Astrocyte (in vitro differentiated cells and primary cell): ENCODE results near the gene CTNNBIP1. TPM values are rescaled to one million over a fixed set of nuclear protein-coding genes. Genes with fewer than 3 reads are reported as not detected.

Experiments used
- DNase-seq: peaks from one replicate; pipeline ENCODE4 v3.0.0-alpha.2; 2010; ENCODE audit warnings: low read depth
- FAIRE-seq: peaks from 2 replicates; lab custom pipeline; 2011; peaks lifted over from hg19 to GRCh38; lab: Jason Lieb, UNC
- H2AFZ ChIP-seq: 2 replicates; pipeline ENCODE4 v1.6.0; 2012; ENCODE audit warnings: low read depth, low read length, inconsistent platforms
- H3K27ac ChIP-seq: 2 replicates; pipeline ENCODE4 v1.5.1; 2011; ENCODE audit warnings: low read depth, low read length, inconsistent platforms
- H3K27me3 ChIP-seq: 2 replicates; pipeline ENCODE4 v1.6.0; 2011; ENCODE audit warnings: low read length, inconsistent platforms; ENCODE audit not compliant: insufficient read depth
- H3K36me3 ChIP-seq: 2 replicates; pipeline ENCODE4 v1.5.1; 2011; ENCODE audit warnings: low read length, inconsistent platforms; ENCODE audit not compliant: insufficient read depth
- H3K4me1 ChIP-seq: 2 replicates; pipeline ENCODE4 v1.5.1; 2011; ENCODE audit warnings: low read length, inconsistent platforms; ENCODE audit not compliant: insufficient read depth
- H3K4me2 ChIP-seq: 2 replicates; pipeline ENCODE4 v1.6.0; 2012; ENCODE audit warnings: low read length, inconsistent platforms
- H3K4me3 ChIP-seq: 2 replicates; pipeline ENCODE4 v1.5.1; 2011; ENCODE audit warnings: low read depth, mild to moderate bottlenecking, low read length, inconsistent platforms; ENCODE audit not compliant: insufficient read depth
- H3K79me2 ChIP-seq: 2 replicates; pipeline ENCODE4 v1.6.0; 2012; ENCODE audit warnings: mild to moderate bottlenecking, low read length, inconsistent platforms; ENCODE audit not compliant: insufficient read depth
- H3K9ac ChIP-seq: 2 replicates; pipeline ENCODE4 v1.6.0; 2012; ENCODE audit warnings: mild to moderate bottlenecking, low read length, inconsistent platforms
- H3K9me3 ChIP-seq: 2 replicates; pipeline ENCODE4 v1.5.1; 2012; ENCODE audit warnings: low read depth, mild to moderate bottlenecking, low read length, inconsistent platforms; ENCODE audit not compliant: insufficient read depth
- H4K20me1 ChIP-seq: 2 replicates; pipeline ENCODE4 v1.6.0; 2012; ENCODE audit warnings: low read length, inconsistent platforms; ENCODE audit not compliant: insufficient read depth
- H3K27ac Mint-ChIP-seq: one replicate; pipeline ENCODE4 v1.8.0; 2021; ENCODE audit warnings: mild to moderate bottlenecking, mixed read lengths; ENCODE audit not compliant: unreplicated experiment
- H3K27me3 Mint-ChIP-seq: one replicate; pipeline ENCODE4 v1.8.0; 2021; ENCODE audit warnings: low read depth, mixed read lengths; ENCODE audit not compliant: unreplicated experiment
- H3K36me3 Mint-ChIP-seq: one replicate; pipeline ENCODE4 v1.8.0; 2021; ENCODE audit warnings: low read depth, mixed read lengths; ENCODE audit not compliant: unreplicated experiment
- H3K4me1 Mint-ChIP-seq: one replicate; pipeline ENCODE4 v1.8.0; 2021; ENCODE audit warnings: low read depth, mixed read lengths; ENCODE audit not compliant: unreplicated experiment
- H3K4me3 Mint-ChIP-seq: one replicate; pipeline ENCODE4 v1.8.0; 2021; ENCODE audit warnings: mild to moderate bottlenecking, moderate library complexity, mixed read lengths; ENCODE audit not compliant: unreplicated experiment
- H3K9me3 Mint-ChIP-seq: one replicate; pipeline ENCODE4 v1.8.0; 2021; ENCODE audit warnings: mild to moderate bottlenecking, mixed read lengths; ENCODE audit not compliant: unreplicated experiment
- EZH2 ChIP-seq: IDR thresholded peaks from 2 replicates; pipeline ENCODE4 v1.6.1; 2012; ENCODE audit warnings: mild to moderate bottlenecking, low read length, inconsistent platforms; ENCODE audit not compliant: insufficient read depth
- total RNA-seq: library from RNA; stranded (reverse); gene quantifications from 2 replicates; pipeline ENCODE4 v1.2.1, GENCODE V29; 2021
- TF ChIP-seq, protein P1 (sequence below): IDR thresholded peaks from 2 replicates; pipeline ENCODE4 v1.5.1; 2011; ENCODE audit warnings: low read depth, mild to moderate bottlenecking, inconsistent platforms, low read length, moderate library complexity; ENCODE audit not compliant: insufficient read depth

The CTNNBIP1 gene
- total RNA-seq, 1 donor from 2014 or later, result 53.7 TPM

DNA sequence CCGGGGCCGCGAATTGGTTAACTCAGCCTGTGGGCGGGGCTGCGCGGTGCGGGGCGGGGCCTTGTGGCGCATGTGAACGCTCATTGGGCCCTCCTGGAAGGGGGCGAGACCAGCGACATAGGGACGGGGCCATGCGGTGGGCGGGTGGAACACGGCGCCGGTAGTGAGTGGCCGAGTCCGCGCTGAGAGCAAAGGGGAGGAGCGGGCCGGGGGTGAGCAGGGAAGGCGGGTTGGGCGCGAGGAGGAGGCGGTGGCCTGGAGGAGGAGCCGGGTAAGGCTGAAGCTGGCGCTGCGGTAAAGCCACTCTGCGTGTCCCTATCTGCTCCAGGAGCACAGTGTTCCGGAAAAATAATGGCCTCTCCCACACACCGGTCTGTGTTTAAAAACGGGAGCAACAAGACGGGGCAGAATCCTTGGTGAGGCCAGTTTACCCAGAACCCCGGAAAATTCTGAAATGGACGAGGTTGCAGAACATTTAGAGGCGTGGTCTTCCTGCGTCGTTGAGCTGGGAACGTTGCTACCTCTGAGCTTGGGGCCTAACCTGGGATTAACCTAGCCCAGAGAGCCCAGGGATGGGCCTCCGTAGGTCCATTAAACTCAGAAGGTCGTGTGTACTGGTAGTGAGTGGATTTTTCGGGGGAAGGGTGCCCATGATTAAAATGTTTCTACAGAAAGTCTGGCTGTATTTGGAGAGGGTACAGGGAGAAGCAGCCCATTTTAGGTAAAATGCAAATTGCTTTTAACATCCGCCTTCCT lies 532 bp upstream of the CTNNBIP1 start:
- peak overlapping the region; percentile 91 for H3K27ac Mint-ChIP-seq
- Histone ChIP-seq H3K27ac (peak overlapping the region; percentile 56), H3K4me3 (peak overlapping the region; percentile 76), H2AFZ (peak overlapping the region; percentile 98), H3K4me2 (peak overlapping the region; percentile 91), H3K27me3 (no peaks in the 10 kb centered on the region), H3K4me1 (peaks cover 7% of the 10 kb centered on the region), H4K20me1 (peaks cover 9% of the 10 kb centered on the region), H3K9me3 (no peaks in the 10 kb centered on the region), H3K79me2 (peaks cover 9% of the 10 kb centered on the region), H3K36me3 (no peaks in the 10 kb centered on the region), H3K9ac (peak overlapping the region; percentile 78)
- H3K9me3 Mint-ChIP-seq, result no peaks in the 10 kb centered on the region
- FAIRE-seq (no peak), DNase-seq (peak; percentile 95)
- peaks cover 5% of the 10 kb centered on the region for H3K36me3 Mint-ChIP-seq
- peak overlapping the region; percentile 93 for H3K4me3 Mint-ChIP-seq
- H3K4me1 Mint-ChIP-seq, result peaks cover 17% of the 10 kb centered on the region
- H3K27me3 Mint-ChIP-seq, result no peaks in the 10 kb centered on the region
- TF ChIP-seq, protein P1, sequence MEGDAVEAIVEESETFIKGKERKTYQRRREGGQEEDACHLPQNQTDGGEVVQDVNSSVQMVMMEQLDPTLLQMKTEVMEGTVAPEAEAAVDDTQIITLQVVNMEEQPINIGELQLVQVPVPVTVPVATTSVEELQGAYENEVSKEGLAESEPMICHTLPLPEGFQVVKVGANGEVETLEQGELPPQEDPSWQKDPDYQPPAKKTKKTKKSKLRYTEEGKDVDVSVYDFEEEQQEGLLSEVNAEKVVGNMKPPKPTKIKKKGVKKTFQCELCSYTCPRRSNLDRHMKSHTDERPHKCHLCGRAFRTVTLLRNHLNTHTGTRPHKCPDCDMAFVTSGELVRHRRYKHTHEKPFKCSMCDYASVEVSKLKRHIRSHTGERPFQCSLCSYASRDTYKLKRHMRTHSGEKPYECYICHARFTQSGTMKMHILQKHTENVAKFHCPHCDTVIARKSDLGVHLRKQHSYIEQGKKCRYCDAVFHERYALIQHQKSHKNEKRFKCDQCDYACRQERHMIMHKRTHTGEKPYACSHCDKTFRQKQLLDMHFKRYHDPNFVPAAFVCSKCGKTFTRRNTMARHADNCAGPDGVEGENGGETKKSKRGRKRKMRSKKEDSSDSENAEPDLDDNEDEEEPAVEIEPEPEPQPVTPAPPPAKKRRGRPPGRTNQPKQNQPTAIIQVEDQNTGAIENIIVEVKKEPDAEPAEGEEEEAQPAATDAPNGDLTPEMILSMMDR, result no peak
- no peak for TF ChIP-seq EZH2

DNA sequence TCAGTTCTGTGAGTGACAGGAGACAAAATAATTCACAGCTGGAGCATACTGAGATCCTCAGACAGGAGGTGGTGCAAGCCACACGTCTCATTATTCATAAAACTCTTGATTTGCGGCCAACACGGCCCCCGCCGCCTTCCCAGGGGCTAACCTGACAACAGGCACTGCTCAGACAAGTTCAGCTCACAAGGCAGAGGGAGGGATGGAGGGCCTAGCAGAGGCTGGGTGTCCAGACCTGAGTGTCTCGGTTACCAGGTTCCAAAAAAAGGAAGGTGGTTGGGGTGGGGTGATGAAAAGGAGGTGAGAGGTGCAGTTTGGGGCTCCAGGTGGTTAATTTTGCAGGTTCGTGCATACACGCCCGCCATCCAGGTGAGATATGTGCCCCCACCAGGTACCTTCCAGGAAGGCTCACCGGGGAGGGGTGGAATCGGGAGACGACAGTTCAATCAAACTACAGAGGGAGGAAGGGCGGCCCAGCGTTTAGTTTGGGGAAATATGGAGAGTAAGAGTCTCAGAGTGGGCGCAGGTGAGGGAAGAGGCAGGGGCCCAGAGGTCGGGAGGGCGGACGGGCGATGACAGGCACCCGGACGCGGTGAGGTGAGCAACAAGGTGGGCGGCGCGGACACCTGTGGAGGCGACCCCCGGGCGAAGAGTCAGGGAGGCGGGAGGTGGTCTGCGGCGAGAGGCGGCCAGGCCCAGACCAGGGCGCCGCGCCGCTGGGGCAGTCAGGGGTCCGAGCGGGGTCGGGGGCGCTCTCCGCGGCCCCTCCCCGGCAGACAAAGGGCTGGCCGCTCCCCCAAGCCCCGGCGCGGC lies 629 bp downstream of the CTNNBIP1 start:
- peak overlapping the region; percentile 24 for H2AFZ ChIP-seq
- DNase-seq, result no peak
- Mint-ChIP-seq H3K27ac (peak overlapping the region; percentile 85), H3K36me3 (peaks cover 5% of the 10 kb centered on the region), H3K9me3 (no peaks in the 10 kb centered on the region), H3K4me1 (peaks cover 27% of the 10 kb centered on the region), H3K27me3 (no peaks in the 10 kb centered on the region), H3K4me3 (peak overlapping the region; percentile 93)
- H3K4me1 ChIP-seq, result peaks cover 15% of the 10 kb centered on the region
- no peaks in the 10 kb centered on the region for H3K9me3 ChIP-seq
- H3K27ac ChIP-seq, result peak overlapping the region; percentile 25
- H3K79me2 ChIP-seq, result peaks cover 9% of the 10 kb centered on the region
- peak overlapping the region; percentile 71 for H3K4me3 ChIP-seq
- H4K20me1 ChIP-seq, result peaks cover 18% of the 10 kb centered on the region
- no peaks in the 10 kb centered on the region for H3K27me3 ChIP-seq
- H3K9ac ChIP-seq, result peak overlapping the region; percentile 82
- H3K36me3 ChIP-seq, result no peaks in the 10 kb centered on the region
- peak overlapping the region; percentile 91 for H3K4me2 ChIP-seq
- TF ChIP-seq EZH2, result no peak
- TF ChIP-seq, protein P1, result no peak
- no peak for FAIRE-seq
